Activated T-helper 2 cell treated with anti-CD3 and anti-CD28 coated beads, Interferon-gamma antibody, Interleukin-2, Interleukin-4, amounts not matched to agents 10 μg/mL and 5 μg/mL and 100 μg/mL, durations not matched to agents 14 hours and 24 hours and 36 hours (primary cell): ENCODE measurements around the gene KCNK3. TPM values are rescaled to one million over a fixed set of nuclear protein-coding genes. Genes with fewer than 3 reads are reported as not detected.

Experiments used
- DNase-seq: peaks from one replicate; pipeline ENCODE4 v3.0.0; 2021; ENCODE audit warnings: low spot score
- H3K27ac Mint-ChIP-seq: one replicate; pipeline ENCODE4 v1.8.0; 2021; ENCODE audit warnings: mixed read lengths
- H3K27me3 Mint-ChIP-seq: one replicate; pipeline ENCODE4 v1.8.0; 2021; ENCODE audit warnings: low read depth, mixed read lengths
- H3K36me3 Mint-ChIP-seq: one replicate; pipeline ENCODE4 v1.8.0; 2021; ENCODE audit warnings: low read depth, mixed read lengths
- H3K4me1 Mint-ChIP-seq: one replicate; pipeline ENCODE4 v1.8.0; 2021; ENCODE audit warnings: low read depth, mixed read lengths
- H3K4me3 Mint-ChIP-seq: one replicate; pipeline ENCODE4 v1.8.0; 2021; ENCODE audit warnings: low read depth, mild to moderate bottlenecking, moderate library complexity, mixed read lengths
- H3K9me3 Mint-ChIP-seq: one replicate; pipeline ENCODE4 v1.8.0; 2021; ENCODE audit warnings: mixed read lengths
- intact Hi-C: fragments of 100-400 bp; cut with micrococcal nuclease; formaldehyde crosslinking; loops from one replicate; pipeline ENCODE4 v1.15.1; 2023
- total RNA-seq: library from RNA; stranded (reverse); gene quantifications from 2 replicates; pipeline ENCODE4 v1.2.3, GENCODE V29; 2022

KCNK3 gene
- total RNA-seq, 1 donor from 2014 or later = not detected

DNA sequence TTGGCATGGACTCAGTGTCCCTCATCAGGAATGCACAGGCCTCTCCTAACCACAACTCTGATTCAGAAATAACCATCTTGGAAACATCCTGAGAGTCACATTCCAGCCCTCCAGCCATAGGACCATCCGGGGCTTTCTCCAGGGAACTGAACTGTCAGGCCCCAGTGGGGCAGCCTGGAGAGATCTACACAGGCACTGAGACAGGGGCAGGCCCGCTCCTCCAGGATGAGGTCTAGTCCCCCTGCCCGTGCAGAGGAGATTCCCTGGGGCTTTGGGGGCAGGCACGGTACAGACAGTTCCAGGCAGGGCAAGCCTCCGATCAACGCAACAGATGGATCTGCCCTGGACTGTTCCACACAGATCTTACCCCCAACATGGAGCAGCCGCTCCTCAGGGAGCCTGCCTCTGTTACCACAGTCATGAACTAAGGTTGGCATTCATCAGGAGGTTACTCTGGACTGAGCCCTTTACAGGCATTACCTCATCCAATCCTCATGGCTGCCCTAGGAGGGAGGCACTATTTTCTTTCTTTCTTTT is 12.0 kb downstream of the KCNK3 start:
- Mint-ChIP-seq H3K27me3 (peaks cover 2% of the 10 kb centered on the region), H3K4me3 (no peak overlapping the region), H3K36me3 (no peaks in the 10 kb centered on the region), H3K4me1 (no peaks in the 10 kb centered on the region), H3K9me3 (no peaks in the 10 kb centered on the region), H3K27ac (no peak overlapping the region)
- DNase-seq = no peak
- intact Hi-C loops = no loop called here

DNA sequence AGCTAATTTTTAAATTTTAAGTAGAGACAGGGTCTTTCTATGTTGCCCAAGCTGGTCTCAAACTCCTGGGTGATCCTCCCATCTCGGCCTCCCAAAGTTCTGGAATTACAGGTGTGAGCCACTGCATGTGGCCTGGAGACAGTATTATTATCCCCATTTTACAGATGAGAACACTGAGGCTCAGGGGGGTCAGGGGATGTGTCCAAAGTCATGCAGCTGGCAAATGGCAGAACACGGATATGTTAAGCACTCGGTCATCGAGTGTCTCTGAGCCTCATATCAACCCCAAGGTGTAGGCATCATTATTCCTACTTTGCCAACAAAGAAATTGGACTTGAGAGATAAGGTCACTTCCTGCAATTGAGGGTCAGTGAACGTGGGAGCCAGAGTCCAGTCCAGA is 12.6 kb downstream of the KCNK3 start:
- Mint-ChIP-seq H3K27ac (no peak overlapping the region), H3K27me3 (peaks cover 2% of the 10 kb centered on the region), H3K4me3 (no peak overlapping the region), H3K36me3 (no peaks in the 10 kb centered on the region), H3K9me3 (no peaks in the 10 kb centered on the region), H3K4me1 (no peaks in the 10 kb centered on the region)
- intact Hi-C loops = no loop called here
- no peak for DNase-seq

DNA sequence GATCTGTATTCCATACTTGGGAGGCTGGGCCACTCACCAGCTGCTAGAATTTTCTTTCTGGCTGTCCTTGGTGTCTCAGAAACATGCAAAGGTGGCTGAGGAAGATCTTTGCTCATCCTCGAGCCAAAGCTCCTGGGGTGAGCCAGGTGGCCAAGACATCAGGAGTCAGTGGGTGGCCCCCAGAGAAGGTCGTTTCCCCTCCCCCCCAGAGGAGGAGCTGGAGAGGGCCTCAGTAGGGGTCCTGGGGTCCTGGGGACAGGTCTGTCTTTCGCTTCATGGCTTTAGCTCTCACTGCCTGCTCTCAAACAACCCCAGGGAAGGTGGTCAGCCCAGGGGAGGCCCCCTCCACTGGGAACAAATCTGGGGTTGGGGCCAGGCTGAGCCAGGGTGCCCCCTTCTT is 13.6 kb downstream of the KCNK3 start:
- Mint-ChIP-seq H3K27me3 (no peaks in the 10 kb centered on the region), H3K4me1 (no peaks in the 10 kb centered on the region), H3K4me3 (no peak overlapping the region), H3K27ac (no peak overlapping the region), H3K36me3 (no peaks in the 10 kb centered on the region), H3K9me3 (no peaks in the 10 kb centered on the region)
- intact Hi-C loops = no loop called here
- no peak for DNase-seq

DNA sequence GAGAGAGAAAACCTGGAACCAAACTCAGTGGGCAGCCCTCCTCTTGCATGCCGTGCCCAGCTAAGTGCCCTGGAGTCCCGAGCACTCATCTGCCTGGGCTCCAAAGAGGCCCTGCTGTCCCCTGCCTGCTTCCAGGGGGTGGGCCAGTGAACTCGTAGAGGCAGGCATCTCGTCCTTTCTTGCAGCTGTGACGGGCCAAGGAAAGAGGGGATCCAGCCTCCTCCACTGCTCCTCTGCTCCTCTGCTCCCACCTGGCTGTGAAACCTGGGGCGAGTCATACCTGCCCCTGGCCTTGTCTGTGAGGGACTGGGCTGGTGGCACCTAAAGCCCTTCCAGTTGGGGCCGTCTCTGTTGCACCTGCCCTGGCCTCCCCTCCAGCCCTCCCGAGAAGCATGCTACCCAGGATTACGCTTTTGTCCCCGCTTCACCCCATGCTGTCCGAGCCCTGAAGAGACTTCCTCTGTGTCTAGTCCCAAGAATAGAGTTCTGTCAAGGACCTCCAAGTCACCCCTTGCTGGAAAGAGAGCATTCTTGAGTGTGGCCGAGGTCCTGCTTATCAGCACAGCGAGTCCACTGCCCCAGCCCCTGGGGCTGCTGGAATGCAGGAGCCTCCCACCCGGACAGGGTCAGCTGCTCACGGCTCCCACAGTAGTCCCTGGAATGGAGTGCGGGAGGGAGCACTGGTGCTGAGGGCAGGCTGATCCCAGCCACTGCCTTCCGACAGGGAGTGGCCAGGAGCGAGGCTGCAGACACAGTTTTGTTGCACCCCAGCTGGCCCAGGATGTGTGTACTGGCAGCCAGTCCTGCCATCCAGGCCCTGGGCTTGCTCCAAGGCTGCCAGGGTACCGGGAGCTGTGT is 14.3 kb downstream of the KCNK3 start:
- H3K27me3 Mint-ChIP-seq = no peaks in the 10 kb centered on the region
- H3K27ac Mint-ChIP-seq = no peak overlapping the region
- H3K36me3 Mint-ChIP-seq = no peaks in the 10 kb centered on the region
- no peaks in the 10 kb centered on the region for H3K9me3 Mint-ChIP-seq
- no peak for DNase-seq
- H3K4me1 Mint-ChIP-seq = no peaks in the 10 kb centered on the region
- no peak overlapping the region for H3K4me3 Mint-ChIP-seq
- intact Hi-C loops = no loop called here

DNA sequence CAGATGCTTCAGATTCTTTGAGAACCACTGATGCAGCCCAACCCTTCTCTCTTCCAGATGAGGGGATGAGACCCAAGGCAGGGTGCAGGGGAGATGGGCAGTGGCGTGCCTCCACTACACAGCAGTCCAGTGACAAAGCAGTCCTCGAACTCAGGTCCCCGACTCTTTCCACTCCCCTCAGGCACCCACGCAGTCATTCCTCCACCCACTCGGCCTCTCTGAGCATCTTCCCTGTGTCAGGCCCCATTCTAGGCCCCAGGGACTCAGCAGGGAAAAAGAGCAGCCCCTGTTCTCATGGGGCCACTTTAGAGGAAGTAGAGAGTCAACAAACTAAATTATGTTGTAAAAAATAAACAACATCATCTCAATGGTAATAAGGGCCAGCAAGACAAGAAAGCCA is 15.2 kb downstream of the KCNK3 start:
- Mint-ChIP-seq H3K4me1 (no peaks in the 10 kb centered on the region), H3K36me3 (no peaks in the 10 kb centered on the region), H3K4me3 (no peak overlapping the region), H3K27me3 (no peaks in the 10 kb centered on the region), H3K27ac (no peak overlapping the region), H3K9me3 (no peaks in the 10 kb centered on the region)
- intact Hi-C loops = no loop called here
- DNase-seq = no peak

DNA sequence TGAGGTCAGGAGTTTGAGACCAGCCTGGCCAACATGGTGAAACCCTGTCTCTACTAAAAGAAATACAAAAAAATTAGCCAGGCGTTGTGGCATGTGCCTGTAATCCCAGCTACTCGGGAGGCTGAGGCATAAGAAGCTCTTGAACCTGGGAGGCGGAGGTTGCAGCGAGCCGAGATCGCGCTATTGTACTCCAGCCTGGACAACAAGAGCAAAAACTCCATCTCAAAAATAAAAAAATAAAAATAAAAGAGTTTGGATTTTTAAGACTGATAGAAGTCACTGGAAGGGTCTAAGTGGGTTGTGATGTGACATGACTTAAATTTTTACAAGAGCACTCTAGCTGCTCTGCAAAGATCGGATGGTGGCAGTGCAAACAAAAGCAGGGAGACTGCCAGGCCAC is 15.9 kb downstream of the KCNK3 start:
- Mint-ChIP-seq H3K27ac (no peak overlapping the region), H3K4me3 (no peak overlapping the region), H3K9me3 (no peaks in the 10 kb centered on the region), H3K36me3 (no peaks in the 10 kb centered on the region), H3K4me1 (no peaks in the 10 kb centered on the region), H3K27me3 (no peaks in the 10 kb centered on the region)
- DNase-seq = no peak
- intact Hi-C loops = no loop called here

DNA sequence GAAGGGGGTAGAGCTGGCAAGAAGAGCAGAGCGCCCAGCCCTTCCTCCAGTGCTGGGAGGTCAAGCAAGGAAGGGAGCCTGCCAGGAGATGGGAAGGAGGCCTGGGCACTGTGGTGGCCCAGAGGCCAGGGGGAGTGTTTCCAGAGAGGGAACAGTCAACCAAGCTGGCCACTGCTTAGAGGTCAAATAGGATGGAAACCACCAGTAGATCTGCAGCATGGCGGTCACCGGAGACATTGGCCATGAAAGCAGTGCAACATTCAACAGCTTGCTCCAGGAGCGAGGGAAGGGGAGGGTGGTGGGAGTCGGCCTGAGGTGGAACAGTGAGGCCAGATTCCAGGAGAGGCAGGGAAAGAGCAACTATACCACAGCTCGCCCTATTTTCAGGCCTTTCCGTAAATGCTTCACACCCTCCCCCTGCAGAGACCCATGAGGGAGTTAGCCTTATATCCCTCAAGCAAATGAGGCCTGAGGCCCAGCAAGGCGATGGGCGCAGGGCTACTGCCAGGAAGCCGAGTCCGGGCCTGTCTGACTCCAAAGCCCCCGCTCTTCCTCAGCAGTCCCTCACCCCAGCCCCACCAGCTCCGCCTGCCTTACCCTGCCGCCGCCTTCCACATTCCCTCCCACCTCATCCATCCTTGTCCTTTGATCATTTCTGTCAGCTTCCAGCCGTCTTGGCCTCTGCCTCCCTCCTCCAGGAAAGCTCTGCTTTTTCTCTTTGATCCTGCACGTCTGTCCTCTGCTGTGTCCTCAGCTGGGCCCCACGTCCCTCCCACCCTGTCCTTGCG is 17.0 kb downstream of the KCNK3 start:
- intact Hi-C loops = no loop called here
- no peak overlapping the region for H3K27ac Mint-ChIP-seq

DNA sequence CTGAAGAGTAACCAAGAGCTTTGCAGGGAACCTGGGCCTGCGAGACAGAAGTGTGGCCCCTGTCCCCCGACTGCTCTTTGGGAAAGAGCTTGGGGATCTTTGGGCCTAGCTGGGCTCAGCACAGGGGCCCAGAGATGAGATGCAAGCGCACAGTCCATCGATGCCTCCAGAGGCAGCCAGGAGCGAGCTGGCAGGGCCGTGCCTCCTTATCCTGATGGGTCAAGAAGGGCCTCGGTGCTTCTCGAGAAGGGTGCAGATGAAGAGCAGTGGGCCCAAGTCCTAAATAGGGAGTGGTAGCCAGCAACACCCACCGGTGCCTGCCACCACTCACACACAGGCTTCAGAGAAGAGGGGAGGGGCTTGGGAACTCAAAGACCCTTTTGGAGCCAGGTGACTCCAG is 17.6 kb downstream of the KCNK3 start:
- Mint-ChIP-seq H3K27me3 (no peaks in the 10 kb centered on the region), H3K4me1 (no peaks in the 10 kb centered on the region), H3K27ac (no peak overlapping the region), H3K4me3 (no peak overlapping the region), H3K9me3 (no peaks in the 10 kb centered on the region), H3K36me3 (no peaks in the 10 kb centered on the region)
- intact Hi-C loops = no loop called here
- no peak for DNase-seq

More for the DNA sequence above, 17.0 kb downstream of the KCNK3 start:
- Mint-ChIP-seq H3K4me3 (no peak overlapping the region), H3K27me3 (no peaks in the 10 kb centered on the region), H3K36me3 (no peaks in the 10 kb centered on the region), H3K4me1 (no peaks in the 10 kb centered on the region), H3K9me3 (no peaks in the 10 kb centered on the region)
- no peak for DNase-seq

DNA sequence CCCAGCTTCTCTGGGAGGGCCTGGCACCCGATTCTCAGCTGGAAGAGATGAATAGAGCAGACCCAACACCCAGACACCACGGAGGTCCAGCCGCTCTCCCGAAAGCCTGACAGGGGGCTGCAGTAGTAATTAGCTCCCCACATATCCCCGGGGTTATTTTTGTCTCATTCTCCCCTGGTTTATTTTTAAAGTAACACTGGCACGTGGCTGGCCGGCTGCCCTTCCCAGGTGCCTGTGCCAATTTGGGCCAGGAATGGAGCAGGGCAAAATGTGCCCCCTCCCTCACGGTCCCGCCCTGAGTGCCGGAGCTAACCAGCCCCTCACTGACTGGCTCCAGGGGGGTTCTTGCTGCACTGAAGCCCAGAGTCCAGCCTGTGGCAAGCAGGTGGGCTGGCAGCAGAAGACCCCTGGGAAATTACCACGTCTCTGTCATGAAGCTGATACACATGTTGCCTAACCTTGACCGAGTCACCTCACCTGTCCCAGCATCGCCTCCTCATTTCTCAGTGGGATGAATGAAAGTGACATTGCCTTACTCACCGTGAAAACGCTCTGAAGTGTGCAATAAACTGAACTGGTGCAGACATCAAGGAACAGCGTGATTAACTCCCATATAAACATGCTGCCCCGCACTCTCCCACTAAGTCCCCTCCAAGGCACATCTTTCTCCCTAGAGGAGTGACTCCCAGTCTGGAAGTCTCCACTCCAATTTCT is 18.4 kb downstream of the KCNK3 start:
- no peak for DNase-seq

DNA sequence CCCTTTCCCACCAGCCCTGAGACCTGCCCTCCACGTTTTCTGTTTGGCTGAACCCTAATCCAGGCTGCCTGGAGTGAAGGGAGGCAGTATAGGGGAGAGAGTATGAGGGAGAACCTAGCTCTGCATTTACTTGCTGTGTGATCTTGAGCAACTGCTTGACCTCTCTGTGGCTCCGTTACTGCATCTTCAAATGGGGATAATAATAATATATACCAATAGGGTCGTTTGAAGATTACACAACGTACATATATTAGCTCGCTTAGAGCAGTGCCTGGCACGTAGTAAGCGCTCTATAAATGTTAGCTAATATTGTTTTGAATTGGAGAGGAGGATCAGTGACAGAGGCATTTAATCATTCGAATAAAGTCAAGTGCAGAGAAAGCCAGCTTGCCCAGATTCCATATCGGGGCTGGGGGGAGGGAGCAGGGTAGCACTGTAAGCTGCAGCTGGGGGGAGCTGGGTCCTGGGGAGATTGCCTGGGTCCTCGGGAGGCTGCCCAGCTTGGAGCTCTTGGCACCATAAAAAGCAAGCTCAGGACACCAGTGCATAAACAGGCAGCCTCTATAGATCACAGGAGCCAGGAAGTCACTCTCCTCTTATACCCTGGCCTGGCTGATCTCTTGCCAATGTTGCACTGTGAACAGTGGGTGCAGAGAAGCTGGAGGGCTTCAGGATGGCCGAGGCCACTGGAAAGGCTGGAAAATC is 19.1 kb downstream of the KCNK3 start:
- H3K4me3 Mint-ChIP-seq = no peak overlapping the region
- intact Hi-C loops = no loop called here
- no peaks in the 10 kb centered on the region for H3K36me3 Mint-ChIP-seq

More for the DNA sequence above, 18.4 kb downstream of the KCNK3 start:
- Mint-ChIP-seq H3K4me3 (no peak overlapping the region), H3K4me1 (no peaks in the 10 kb centered on the region), H3K27me3 (no peaks in the 10 kb centered on the region), H3K27ac (no peak overlapping the region), H3K9me3 (no peaks in the 10 kb centered on the region), H3K36me3 (no peaks in the 10 kb centered on the region)
- intact Hi-C loops = no loop called here

DNA sequence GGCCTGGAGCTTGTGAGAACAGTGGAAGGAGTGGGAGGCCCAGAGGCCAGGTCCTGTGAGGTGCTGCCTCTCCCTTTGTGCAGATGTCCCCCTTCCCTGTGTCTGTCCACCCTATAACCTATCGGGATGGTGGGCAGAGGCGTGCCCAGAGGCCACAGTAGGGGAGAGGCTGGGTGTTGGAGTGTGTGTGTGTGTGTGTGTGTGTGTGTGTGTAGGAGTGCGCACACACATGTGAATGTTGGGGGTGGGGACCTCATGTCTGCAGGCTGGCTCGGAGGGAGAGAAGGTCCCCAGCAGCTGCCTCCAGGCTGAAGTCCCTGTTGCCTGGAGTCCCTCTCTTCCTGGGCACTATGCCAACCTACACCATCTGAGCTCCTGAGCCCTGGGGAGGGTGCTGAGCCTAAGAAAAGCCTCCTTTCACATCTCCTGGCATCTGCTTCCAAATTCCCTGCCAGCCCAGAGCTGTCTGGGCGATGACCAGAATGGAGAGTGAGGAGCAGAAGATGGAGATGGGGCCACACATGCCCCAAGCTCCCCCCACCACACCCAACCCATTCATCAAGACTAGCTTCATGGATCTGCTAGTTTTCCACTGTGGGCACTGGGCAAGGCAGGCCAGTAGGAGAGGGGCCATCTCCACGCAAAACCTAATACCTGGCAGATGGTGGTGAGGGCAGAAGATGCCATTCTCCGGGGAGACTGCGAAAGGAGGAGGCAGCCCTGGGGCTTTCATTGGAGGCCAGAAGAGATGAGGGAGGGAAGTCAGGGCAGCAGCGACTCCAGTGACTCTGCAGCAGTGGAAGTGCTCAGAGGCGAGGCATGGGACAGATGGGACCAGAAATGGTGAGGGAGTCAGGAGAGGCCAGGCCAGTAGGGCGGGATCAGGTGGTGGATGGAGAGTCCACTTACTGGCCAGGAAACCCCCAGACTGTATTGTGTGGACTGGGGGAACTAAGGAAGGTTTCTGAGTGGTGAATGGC is 20.3 kb downstream of the KCNK3 start:
- Mint-ChIP-seq H3K4me3 (no peak overlapping the region), H3K27me3 (no peaks in the 10 kb centered on the region), H3K27ac (no peak overlapping the region), H3K9me3 (no peaks in the 10 kb centered on the region), H3K36me3 (no peaks in the 10 kb centered on the region), H3K4me1 (no peaks in the 10 kb centered on the region)
- intact Hi-C loops = no loop called here
- no peak for DNase-seq

More for the DNA sequence above, 19.1 kb downstream of the KCNK3 start:
- Mint-ChIP-seq H3K27ac (no peak overlapping the region), H3K9me3 (no peaks in the 10 kb centered on the region), H3K4me1 (no peaks in the 10 kb centered on the region), H3K27me3 (no peaks in the 10 kb centered on the region)
- no peak for DNase-seq
